GM19035 (cell line): ENCODE measurements around the gene EME1.
"Not testable (repeated sequence)": the region's sequence is repeated elsewhere in the genome, so short reads cannot be mapped to it uniquely, and the experiment has no call there.

Source experiments
- ATAC-seq: cut with Tn5 transposase; IDR thresholded peaks from one replicate; pipeline ENCODE4 v1.9.1; 2021; ENCODE audit not compliant: unreplicated experiment

The EME1 gene, protein sequence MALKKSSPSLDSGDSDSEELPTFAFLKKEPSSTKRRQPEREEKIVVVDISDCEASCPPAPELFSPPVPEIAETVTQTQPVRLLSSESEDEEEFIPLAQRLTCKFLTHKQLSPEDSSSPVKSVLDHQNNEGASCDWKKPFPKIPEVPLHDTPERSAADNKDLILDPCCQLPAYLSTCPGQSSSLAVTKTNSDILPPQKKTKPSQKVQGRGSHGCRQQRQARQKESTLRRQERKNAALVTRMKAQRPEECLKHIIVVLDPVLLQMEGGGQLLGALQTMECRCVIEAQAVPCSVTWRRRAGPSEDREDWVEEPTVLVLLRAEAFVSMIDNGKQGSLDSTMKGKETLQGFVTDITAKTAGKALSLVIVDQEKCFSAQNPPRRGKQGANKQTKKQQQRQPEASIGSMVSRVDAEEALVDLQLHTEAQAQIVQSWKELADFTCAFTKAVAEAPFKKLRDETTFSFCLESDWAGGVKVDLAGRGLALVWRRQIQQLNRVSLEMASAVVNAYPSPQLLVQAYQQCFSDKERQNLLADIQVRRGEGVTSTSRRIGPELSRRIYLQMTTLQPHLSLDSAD

DNA sequence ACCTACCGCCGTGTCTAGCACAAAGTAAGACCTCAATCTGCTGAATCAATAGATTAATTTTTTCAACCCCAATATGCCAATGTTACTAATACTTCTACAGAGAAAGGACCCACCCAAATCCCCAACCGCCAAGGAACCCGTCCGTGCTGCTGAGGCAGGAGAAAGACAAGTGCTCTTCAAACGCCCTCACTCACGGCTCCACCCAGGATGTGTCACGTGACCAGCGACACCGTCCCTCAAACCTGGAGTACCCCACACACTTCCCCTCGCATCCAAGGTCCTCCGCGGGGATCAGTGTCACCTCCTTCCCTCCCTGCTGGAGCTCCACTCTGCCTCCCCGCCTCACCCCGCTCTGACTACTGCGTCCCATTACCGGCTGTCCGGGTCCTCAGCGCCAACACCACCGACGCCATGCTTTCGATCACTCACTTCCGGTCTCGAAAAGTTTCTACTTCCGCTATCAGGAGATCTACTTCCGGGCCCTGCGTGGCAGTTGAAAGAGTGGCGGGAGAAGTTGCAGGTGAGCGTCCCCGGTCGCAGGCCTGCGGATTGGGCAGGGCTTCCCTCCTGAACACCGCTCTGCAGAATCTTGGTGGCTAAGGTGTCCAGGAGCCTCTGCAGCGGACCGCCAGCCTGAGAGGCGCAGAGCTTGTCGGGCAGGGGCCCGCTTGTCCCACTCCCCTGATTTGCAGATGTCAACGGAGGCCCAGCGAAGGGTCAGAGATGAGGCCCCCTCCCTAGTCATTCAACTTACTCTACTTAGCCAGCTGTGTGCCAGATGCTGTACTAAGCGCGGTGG, at the start of gene EME1, which contains the start of gene MRPL27:
Gene EME1, plus strand, starts transcription at position 472 of the 799 bp plus-strand sequence. CDS start 1,980 bp downstream, outside the sequence.
Gene MRPL27, minus strand, starts transcription at position 427 of the 799 bp plus-strand sequence. Its CDS starts 14 bp downstream, at position 413.
- peak; percentile 92 for ATAC-seq

DNA sequence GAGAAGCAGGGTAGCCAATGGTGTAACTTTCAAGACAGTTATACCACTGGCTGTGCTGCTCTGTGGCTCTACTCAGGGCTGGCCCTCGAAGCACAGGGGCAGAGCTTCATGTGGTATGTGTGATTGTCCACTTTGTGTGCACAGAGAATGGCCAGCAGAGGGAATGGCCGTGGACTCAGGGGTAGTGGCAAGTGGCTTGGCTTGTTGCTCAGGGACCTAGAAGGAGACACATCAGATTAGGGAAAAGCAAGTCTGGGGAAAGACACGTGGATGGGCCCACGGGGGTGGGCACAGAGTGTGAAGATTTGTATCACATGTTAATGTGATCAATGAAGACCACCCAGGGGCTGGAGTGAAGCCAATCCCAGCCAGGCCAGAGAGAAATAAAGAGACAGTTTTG, 47.1 kb upstream of the EME1 start:
- no peak for ATAC-seq

DNA sequence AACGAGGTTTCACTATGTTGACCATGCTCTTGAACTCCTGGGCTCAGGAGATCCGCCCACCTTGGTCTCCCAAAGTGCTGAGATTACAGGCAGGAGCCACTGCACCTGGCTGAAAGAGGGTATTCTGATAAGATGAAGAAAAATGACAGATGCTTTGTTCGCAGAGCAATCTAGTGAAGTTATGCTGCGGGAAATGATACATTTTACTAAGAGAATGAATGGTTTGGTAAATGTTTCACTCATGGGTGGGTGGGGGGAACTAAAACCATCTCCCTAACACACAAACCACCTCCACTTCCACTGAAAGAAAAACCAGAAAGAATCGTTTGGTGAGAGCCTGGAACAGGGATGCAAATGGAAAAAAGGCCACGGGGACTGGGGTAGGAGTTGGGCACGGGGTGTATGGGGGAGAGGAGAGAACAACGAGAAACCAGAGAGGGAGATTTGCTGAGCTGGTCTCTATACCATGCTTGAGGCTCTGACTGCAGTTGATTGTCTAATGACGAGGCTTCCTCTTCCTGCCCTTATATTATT, 46.1 kb upstream of the EME1 start:
- no peak for ATAC-seq

DNA sequence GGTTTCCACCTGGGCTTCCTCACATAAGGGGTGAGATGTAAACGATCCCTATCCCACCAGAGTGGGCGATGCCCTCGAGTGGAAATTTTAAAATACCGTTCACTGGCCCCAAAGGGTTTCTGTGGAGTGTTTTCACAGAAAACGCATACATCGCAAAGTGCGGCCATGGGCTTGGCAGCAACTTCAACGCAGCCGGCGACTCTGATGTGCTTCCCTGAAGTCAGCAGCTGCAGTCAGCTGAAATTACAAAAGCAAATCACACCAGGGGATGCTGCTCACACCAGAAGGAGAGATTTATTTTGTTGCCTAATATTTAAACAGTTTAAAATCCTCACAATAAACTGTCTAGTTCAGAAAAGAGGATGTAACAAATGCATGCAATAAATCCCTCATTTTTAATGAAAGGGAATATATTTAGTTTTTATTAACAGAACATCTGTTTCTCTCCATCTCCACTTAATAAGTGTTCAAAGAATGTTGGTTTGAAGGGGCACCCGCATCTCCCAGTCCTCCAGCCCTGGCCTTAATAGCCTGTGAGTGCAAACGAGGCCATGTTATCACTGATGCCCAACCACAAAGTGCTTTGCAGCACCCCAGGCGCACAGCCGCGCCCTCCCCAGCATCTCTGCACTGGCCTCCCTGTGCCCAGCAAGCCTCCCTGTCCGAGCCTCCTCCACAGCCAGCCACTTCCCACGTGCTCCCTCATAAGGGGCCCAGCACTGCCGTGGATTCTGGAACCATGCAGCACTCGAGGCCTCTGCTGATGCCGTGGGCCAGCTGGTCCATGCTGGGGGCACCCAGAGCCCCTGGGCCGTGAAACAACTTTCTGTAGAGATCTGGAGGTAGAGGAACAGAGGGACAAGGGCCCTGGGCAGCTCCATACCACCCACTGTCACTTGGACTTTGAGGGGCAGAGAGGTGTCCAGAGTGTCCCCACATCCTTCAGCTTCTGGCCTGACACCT, 44.4 kb upstream of the EME1 start:
- no peak for ATAC-seq

DNA sequence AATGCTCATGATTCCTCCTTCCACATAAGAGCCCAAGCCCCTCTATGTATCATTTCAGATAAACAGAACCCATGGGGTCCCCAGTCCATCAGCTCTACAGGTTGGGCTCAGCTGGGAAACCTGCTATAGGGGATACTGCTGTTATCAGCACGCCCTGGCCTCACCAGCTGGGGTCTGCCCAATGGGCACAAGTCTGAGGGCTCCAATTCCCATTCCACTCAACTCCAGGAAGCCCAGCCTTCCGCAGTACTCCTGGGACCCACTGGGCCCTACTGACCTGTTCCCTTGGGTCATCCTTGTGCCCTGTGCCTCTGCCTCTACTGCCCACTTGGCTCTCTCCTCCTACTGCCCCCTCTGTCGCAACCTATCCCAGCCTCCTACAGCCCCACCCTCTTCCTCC, 43.3 kb upstream of the EME1 start:
- no peak for ATAC-seq

DNA sequence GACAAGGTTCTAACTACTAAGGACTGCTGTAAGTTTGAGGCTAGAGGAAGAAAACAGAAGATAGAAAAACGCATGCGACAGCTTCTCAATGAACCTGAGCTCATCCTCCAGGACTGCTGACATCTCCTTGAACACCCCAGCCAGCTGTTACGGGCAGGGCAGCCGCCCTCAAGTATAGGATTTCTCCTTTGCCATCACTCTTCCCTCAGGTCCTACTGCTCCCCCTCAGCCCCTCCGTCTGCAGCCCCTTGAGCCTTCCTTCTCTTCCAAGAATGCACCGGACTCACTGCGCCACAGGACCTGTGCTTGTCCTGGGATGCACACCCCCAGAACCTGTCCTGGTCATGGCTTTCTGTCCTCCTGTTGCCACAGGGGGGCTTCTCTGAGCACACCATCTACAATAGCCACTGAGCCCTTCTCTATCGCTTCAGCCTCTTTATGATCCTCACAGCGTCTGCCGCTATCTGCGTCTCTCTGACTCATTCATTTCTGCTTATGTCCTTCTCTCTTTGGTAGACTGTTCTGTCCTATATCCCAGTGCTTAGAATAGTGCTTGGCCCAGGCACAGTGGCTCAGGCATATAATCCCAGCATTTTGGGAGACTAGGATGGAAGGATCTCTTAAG, 42.8 kb upstream of the EME1 start:
- no peak for ATAC-seq

DNA sequence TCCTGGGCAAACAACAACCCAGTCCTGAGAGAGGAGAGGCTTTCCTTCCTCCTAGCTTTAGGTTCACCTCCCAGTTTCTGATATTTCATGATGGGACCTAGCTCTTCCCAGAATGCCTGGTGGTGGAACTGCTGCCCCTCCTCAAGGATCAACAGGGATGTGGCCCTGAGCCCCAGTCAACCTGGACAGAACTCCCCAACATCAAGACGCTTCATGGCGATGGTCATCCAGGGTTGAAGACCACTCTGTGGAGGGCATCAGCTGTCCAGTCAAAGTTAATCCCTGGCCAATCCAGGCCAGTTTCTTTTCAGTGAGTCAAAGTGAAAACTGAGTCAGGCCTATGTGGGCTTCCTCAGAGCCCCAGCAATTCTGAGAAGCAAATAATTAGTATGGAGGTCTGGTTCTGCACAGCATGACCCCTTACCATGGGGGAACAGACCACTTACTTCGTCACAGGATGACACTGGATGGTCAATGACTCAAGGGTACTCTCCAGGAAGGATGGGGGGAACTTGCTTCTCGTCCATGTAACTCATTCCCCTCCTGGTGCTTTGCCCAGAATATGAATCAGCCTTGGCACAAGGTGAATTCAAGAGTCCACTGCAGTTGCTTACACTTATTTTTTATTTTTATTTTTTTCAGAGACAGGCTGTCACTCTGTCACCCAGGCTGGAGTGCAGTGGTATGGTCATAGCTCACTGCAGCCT, 41.8 kb upstream of the EME1 start:
- no peak for ATAC-seq

DNA sequence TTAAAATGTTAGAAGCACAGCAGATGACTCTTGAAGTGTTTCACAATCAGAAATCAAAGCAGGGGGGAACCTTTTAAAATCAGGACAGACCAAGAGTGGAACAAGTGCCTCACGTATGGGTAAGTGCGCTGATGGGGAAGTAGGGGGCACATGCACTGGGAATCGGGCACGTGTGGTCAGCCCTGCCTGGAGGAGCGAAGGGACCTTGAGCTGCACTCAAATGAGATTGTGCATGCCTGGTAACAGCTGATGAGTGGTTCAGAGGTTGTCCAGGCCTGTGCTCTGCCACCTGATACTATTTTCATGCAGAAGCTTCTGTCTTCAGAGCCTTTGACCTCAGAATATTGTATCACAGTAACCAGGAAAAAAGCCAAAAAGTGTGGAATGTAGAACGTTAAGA, 40.8 kb upstream of the EME1 start:
- ATAC-seq: no peak

DNA sequence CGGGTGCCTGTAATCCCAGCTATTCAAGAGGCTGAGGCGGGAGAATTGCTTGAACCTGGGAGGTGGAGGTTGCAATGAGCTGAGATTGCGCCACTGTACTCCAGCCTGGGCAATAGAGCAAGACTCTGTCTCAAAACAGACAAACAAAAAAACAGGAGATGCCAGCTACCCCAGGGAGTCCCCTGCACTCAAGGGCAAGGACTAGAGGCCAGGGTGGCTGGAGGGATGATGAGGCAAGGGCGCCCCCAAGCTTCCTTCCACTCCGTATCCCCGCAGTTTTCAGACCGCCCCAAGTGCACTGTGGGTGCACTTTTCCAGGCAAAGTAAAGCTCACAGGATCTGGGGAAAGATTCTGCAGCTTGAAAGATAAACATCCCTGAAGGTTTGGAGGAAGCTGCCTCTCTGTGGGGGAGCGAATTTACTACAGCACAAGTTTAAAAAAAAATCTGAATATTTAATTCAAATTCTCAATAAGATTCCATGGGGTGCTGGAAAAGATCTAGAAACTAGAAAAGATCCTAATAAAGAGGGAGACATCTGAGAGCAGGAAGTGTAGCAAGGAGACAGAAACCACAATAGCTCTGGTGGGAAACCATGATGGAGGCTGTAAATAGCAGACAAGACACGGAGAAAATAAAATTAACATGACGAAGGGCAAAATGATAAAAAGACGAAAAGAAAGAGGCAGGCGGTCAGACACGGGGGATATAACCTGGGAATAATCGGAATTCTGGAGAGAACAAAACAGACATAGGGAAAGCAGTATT, 39.6 kb upstream of the EME1 start:
- ATAC-seq: not testable (repeated sequence)

DNA sequence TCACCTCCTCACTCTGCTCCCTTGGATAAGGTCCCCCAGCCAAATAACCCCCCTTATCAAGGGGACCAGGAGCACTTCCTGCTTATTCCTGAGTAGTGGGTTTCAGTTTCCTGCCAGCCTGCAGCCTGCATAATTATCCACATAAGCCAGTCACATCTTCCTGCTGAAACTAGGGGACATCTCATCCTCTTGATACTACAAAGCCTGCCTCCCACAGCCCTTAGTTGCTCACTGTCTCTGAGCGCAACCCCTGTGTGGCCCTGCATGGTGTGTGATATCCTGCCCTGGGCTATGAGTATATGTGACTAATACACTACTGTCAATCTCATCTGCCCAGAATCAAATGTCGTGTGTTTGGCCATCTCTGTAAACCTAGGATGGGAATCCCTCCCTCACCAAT, 35.1 kb upstream of the EME1 start:
- no peak for ATAC-seq

DNA sequence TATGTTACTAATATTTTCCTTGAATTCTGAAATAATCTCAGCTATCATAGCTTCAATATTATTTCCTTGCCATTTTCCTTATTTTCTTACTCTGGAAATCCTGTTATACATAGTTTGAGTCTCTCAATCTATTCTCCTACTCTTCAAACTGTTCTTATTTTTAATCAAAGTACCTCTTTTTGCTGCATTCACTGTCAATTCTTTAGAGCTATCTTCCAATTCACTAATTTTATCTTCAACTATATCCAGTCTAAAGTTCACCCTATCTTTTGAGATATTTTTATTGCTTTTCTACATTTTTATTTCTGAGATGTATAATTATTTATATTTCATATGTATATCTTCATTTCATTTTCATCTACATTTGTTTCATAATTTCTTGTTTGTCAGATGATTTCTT, 34.4 kb upstream of the EME1 start:
- ATAC-seq: no peak

DNA sequence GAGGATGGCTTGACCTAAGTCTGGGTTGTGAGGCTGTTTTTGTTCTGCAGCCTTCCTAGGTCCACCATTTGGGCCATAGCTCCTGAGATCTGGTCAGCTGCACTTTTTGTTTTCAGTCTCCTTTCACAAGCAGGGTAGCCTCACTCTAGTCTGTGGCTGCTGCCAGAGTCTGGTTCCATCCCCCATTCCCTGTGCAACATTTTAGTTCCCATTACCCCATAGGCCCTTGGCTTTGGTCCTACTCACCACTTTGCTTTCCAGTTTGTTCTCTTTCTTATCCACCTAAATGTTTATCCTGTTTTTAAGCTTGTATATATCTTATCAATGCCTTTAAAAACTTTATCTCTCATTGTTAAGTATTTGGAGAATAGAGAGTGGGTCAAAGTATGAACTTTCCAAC, 33.6 kb upstream of the EME1 start:
- no peak for ATAC-seq

DNA sequence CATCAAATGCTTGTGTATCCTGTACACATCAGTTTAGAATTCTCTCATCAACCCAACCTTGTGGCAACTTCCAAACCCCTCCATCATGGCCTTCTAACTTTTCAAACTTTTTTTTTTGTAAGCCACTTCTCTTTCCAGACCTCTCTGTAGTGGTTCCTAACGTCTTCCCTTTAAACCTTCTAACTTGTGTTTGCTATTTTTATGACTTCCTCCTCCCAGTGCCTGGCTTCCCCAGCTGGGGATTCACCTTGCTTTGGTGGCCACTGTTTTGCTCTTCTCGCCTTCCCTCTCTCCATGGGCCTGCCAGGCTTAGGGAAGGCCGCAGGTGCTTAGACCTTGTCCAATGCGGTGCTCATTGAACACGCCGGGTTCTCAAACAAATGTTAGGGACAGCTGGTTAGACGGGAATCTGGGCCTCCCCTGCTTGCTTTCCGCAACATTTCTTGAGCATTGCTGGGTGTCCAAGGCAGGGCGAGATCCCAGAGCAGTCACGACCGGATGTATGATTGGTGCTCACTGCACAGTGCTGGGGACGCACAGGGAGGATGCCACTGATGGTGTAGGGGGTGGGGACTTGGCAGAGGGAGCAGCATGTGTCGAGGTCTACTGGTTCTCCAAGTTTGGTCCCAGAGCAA, 28.2 kb upstream of the EME1 start:
- no peak for ATAC-seq

DNA sequence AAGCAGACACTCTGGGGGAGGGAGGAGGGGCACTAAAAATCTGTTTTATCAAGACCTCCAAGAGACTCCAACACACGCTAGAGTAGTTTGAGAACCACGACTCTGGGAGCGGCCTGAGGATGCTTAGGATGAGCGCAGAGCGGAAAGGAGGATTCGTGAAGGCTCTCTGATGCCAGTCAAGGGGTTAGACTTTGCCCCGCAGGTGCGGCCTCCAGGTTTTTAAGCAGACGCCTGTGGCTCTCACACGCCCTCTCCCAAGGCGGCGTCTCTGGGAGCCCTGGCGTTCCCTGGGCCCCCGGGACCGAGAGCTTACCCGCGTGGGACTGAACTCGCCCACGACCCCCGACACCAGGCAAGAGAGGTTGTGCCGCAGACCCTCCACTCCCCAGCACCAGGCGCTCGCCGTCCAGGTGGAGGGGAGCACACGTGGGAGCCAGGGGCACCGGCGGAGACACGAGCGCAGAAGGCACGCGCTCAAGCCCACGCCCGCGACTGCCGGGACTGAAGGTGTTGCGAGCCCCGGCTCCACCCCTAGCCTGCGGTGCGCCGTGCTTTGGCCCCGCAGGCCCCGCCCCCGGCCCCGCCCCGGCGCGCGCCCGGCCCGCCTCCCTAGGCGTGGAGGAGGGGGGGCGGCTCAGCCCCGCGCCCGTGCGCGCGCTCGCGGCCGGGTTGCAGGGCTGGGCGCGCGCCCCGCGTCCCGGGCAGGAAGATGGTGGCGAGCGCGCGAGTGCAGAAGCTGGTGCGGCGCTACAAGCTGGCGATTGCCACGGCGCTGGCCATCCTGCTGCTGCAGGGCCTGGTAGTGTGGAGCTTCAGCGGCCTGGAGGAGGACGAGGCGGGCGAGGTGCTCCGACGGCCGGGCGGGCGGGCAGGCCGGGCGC, 27.4 kb upstream of the EME1 start, which contains the start of gene XYLT2:
Gene XYLT2, plus strand, starts transcription at position 695 of the 881 bp plus-strand sequence. Its CDS starts 15 bp downstream, at position 710.
- ATAC-seq: peak; percentile 79

DNA sequence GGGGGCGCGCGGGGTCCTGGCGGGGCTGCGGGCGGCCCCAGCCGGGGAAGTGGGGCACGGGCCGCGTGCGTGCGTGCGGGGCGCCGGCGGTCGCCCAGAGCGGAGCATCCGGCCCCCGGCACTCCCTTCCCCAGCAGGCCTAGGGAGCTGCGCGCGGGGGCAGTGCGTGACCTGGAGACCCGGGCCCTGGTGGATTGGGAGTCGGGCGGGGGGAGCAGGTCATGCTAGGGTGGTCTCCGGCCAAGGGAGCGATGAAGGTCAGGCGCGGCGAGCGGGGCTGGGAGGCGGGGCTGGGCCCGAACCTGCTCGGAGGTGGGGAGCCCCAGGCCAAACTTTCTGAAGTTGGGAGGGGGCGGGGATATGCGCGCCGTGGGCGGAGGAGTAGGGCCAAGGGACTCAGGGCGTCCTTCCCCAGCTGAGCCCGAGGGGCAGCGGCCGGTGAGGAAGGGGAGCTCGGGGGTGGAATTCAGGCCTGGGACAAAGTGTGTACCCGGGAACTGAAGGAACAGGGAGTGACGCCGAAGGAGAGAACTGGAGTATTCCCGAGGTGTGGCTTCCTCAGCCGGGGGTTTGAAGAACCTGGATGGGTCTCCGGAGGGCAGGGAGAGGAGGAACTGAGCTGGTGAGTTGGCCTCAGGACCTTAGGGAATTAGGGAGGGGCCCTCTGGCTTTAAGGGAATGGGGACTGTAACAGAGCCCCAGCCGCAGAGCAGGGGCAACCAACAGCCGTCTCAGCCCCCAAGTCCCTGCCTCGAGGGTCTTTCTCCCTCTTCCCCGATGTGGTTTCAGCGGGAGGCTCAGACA, 26.5 kb upstream of the EME1 start:
- ATAC-seq: peak; percentile 55
